B cell (primary cell): Measurements from ENCODE around the gene HS2ST1. TPM values are rescaled to one million over a fixed set of nuclear protein-coding genes. Genes with fewer than 3 reads are reported as not detected.

Source experiments
- ATAC-seq: fragments of 200-7000 bp; cut with Tn5 transposase; one replicate; pipeline ENCODE4 v1.10.0; 2021; ENCODE audit warnings: low read depth, mild to moderate bottlenecking, moderate number of reproducible peaks, moderate library complexity
- CTCF ChIA-PET: fragments of 350-600 bp; sonication (Branson Sonifier 250); formaldehyde crosslinking; loops from one replicate; lab custom pipeline; 2021; ENCODE audit warnings: antibody characterized with exemption, inconsistent platforms; lab: Charles Lee
- POLR2A ChIA-PET: fragments of 350-600 bp; sonication (Branson Sonifier 250); formaldehyde crosslinking; loops from one replicate; lab custom pipeline; 2021; ENCODE audit warnings: antibody characterized with exemption; lab: Charles Lee
- DNase-seq: peaks from one replicate; pipeline ENCODE4 v3.0.0; 2013
- H2AFZ ChIP-seq: 2 replicates; pipeline ENCODE4 v1.6.1; 2012; ENCODE audit warnings: mild to moderate bottlenecking, low read depth, low read length; ENCODE audit not compliant: insufficient read depth, poor library complexity, severe bottlenecking
- H3K27ac ChIP-seq, 2 donors: 1 replicate in 1 of 2; 2 replicates in 1 of 2; pipeline ENCODE4 v1.5.1; 2012 to 2013; ENCODE audit warnings: low read length in 2 of 2, mild to moderate bottlenecking in 2 of 2, moderate library complexity in 1 of 2
- H3K27me3 ChIP-seq, 4 experiments: fragments of 200-600 bp in 1 of 4; sonication (generic) in 1 of 4; replicated peaks in 1 of 4; 1 replicate in 2 of 4; 2 replicates in 2 of 4; pipeline versions ENCODE4 v1.6.1 to v1.7.0; 2013 to 2016; ENCODE audit warnings: low read length in 3 of 4, mild to moderate bottlenecking in 2 of 4, mixed read lengths in 1 of 4, moderate library complexity in 1 of 4; ENCODE audit not compliant: insufficient read depth in 4 of 4, control insufficient read depth in 3 of 4; ENCODE audit errors: control extremely low read depth in 1 of 4
- H3K36me3 ChIP-seq, 2 experiments: replicated peaks in 1 of 2; 1 replicate in 1 of 2; 2 replicates in 1 of 2; pipeline versions ENCODE4 v1.6.1 to v1.7.1; 2013; ENCODE audit warnings: low read length in 1 of 2; ENCODE audit not compliant: insufficient read depth in 2 of 2, control insufficient read depth in 1 of 2; ENCODE audit errors: control extremely low read depth in 1 of 2, extremely low read depth in 1 of 2
- H3K4me1 ChIP-seq, 2 donors: fragments of 200-600 bp in 1 of 2; sonication (generic) in 1 of 2; 1 replicate in 1 of 2; 2 replicates in 1 of 2; pipeline versions ENCODE4 v1.5.1 to v1.6.1; 2013 to 2017; ENCODE audit warnings: low read length in 2 of 2; ENCODE audit not compliant: control insufficient read depth in 2 of 2, insufficient read depth in 2 of 2
- H3K4me2 ChIP-seq: replicated peaks from 2 replicates; pipeline ENCODE3; 2012; ENCODE audit warnings: mild to moderate bottlenecking, low read depth, low read length; ENCODE audit not compliant: poor library complexity, severe bottlenecking
- H3K4me3 ChIP-seq, 5 experiments: fragments of 200-600 bp in 1 of 5; sonication (generic) in 1 of 5; 1 replicate in 3 of 5; 2 replicates in 2 of 5; pipeline versions ENCODE4 v1.5.1 to v1.7.0; 2011 to 2016; ENCODE audit warnings: low read length in 4 of 5, mild to moderate bottlenecking in 4 of 5, low read depth in 2 of 5, control low read depth in 1 of 5, moderate library complexity in 1 of 5; ENCODE audit not compliant: insufficient read depth in 1 of 5; ENCODE audit errors: control extremely low read depth in 1 of 5, extremely low read depth in 1 of 5
- H3K79me2 ChIP-seq: fragments of 200-600 bp; sonication (generic); one replicate; pipeline ENCODE4 v1.6.0; 2016; ENCODE audit warnings: low read length; ENCODE audit not compliant: control insufficient read depth, insufficient read depth
- H3K9ac ChIP-seq: fragments of 200-600 bp; sonication (generic); 2 replicates; pipeline ENCODE4 v1.6.1; 2017; ENCODE audit warnings: mild to moderate bottlenecking, low read length, moderate library complexity
- H3K9me3 ChIP-seq, 3 donors: one replicate each; pipeline versions ENCODE4 v1.6.1 to v1.7.1; 2013; ENCODE audit warnings: low read length in 2 of 3; ENCODE audit not compliant: control insufficient read depth in 2 of 3, insufficient read depth in 1 of 3; ENCODE audit errors: control extremely low read depth in 1 of 3
- H4K20me1 ChIP-seq: 2 replicates; pipeline ENCODE4 v1.6.0; 2012; ENCODE audit warnings: mild to moderate bottlenecking, low read length; ENCODE audit not compliant: insufficient read depth, control insufficient read depth, poor library complexity, severe bottlenecking
- H3K27ac Mint-ChIP-seq: one replicate; pipeline ENCODE4 v1.8.0; 2021; ENCODE audit warnings: mixed read lengths
- H3K27me3 Mint-ChIP-seq: one replicate; pipeline ENCODE4 v1.8.0; 2021; ENCODE audit warnings: mixed read lengths
- H3K4me1 Mint-ChIP-seq: one replicate; pipeline ENCODE4 v1.8.0; 2021; ENCODE audit warnings: mixed read lengths
- H3K4me3 Mint-ChIP-seq: one replicate; pipeline ENCODE4 v1.8.0; 2021; ENCODE audit warnings: mixed read lengths
- H3K9me3 Mint-ChIP-seq: one replicate; pipeline ENCODE4 v1.8.0; 2022; ENCODE audit warnings: mixed read lengths; ENCODE audit not compliant: insufficient read depth
- EZH2 ChIP-seq: IDR thresholded peaks from 2 replicates; pipeline ENCODE4 v1.6.1; 2012; ENCODE audit warnings: borderline replicate concordance, low read depth, mild to moderate bottlenecking, moderate library complexity, low read length; ENCODE audit not compliant: insufficient read depth, poor library complexity, severe bottlenecking
- WGBS: methylation state at CpG from one replicate; pipeline ENCODE4 v1.1.5; 2013; ENCODE audit warnings: missing lambda C conversion rate; ENCODE audit not compliant: insufficient coverage; 5-methylcytosine and 5-hydroxymethylcytosine counted together
- intact Hi-C: fragments of 100-400 bp; cut with micrococcal nuclease; formaldehyde crosslinking; loops from one replicate; pipeline ENCODE4 v1.10.0; 2022
- polyA plus RNA-seq: library from polyadenylated mRNA; depleted of rRNA; stranded (reverse); fragments of >200 nt; gene quantifications from 2 replicates; pipeline ENCODE4 v1.2.3, GENCODE V29; 2012
- total RNA-seq, 2 donors: library from RNA; stranded (reverse); fragments of 120-200 nt in 1 of 2; gene quantifications; 1 replicate in 1 of 2; 2 replicates in 1 of 2; pipeline versions ENCODE4 v1.2.3 to v1.2.4, GENCODE V29; 2013 to 2022
- TF ChIP-seq, protein P1 (sequence below): fragments of 200-600 bp; IDR thresholded peaks from one replicate; pipeline ENCODE4 v1.8.0; 2022; ENCODE audit warnings: antibody characterized with exemption, mild to moderate bottlenecking

The HS2ST1 gene
- total and polyA plus RNA-seq, 2 donors (not counting 1 experiment from before 2014, with no cell fraction given), result 3.0 to 16.9 TPM

DNA sequence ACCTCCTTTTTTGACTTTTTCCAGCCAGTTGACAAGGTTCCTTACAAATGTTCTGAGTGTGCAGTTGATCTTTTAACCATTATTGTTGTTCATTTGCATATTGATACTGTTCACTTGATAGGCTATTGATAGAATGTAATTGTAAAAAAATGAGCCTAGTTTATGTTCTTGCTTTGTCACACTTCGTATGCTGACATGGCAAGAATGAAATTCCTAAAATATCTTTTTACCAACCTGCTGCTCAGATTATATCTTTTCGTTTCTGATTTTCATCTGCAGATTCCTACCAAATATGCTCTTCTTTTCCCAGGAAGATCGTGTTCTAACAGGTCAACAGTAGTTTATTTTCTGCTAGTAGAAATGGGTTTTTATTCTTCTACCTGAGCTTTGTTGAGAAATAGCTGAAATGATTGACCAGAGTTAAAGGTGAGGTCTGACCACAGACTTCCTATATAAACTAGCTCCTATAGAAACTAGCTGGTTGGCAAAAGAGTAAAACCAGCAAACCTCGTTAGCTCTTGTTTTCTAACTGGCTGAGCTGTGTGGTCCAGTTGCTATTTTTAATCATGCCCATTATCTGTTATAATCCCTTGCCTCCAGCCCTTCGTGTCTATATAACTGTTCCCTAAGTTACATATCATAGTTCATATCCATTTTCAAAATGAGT, 174.8 kb downstream of the HS2ST1 start:
- Histone ChIP-seq H3K9ac (no peak overlapping the region), H3K27me3 (no peaks in the 10 kb centered on the region), H3K27ac (no peak overlapping the region), H3K4me3 (no peak overlapping the region), H3K4me2 (no peak overlapping the region), H2AFZ (no peak overlapping the region), H3K9me3 (no peaks in the 10 kb centered on the region), H3K36me3 (peaks cover 0 to 2% of the 10 kb centered on the region in 2 experiments), H4K20me1 (no peaks in the 10 kb centered on the region), H3K79me2 (peaks cover 5% of the 10 kb centered on the region), H3K4me1 (peaks cover 0 to 3% of the 10 kb centered on the region in 2 donors)
- TF ChIP-seq, protein P1, sequence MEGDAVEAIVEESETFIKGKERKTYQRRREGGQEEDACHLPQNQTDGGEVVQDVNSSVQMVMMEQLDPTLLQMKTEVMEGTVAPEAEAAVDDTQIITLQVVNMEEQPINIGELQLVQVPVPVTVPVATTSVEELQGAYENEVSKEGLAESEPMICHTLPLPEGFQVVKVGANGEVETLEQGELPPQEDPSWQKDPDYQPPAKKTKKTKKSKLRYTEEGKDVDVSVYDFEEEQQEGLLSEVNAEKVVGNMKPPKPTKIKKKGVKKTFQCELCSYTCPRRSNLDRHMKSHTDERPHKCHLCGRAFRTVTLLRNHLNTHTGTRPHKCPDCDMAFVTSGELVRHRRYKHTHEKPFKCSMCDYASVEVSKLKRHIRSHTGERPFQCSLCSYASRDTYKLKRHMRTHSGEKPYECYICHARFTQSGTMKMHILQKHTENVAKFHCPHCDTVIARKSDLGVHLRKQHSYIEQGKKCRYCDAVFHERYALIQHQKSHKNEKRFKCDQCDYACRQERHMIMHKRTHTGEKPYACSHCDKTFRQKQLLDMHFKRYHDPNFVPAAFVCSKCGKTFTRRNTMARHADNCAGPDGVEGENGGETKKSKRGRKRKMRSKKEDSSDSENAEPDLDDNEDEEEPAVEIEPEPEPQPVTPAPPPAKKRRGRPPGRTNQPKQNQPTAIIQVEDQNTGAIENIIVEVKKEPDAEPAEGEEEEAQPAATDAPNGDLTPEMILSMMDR, result no peak
- TF ChIP-seq EZH2, result no peak
- ATAC-seq (no peak), DNase-seq (no peak)
- CTCF ChIA-PET, result interaction anchor here (0.6 to 1.5 kb wide), 3 partner anchors 38 to 256 kb away, joined by 3 to 6 read pairs (median 5); no protein-coding TSS in a partner anchor
- Mint-ChIP-seq H3K4me1 (peaks cover 14% of the 10 kb centered on the region), H3K4me3 (no peak overlapping the region), H3K27ac (no peak overlapping the region), H3K9me3 (no peaks in the 10 kb centered on the region), H3K27me3 (no peaks in the 10 kb centered on the region)
- POLR2A ChIA-PET, result interaction anchor here (0.7 kb wide), 1 partner anchor 200 kb away, joined by 3 read pairs; no protein-coding TSS in a partner anchor
- intact Hi-C loops, result loop anchor here (10.0 kb wide), 1 partner anchor 384 kb away; the partner anchor contains the start of gene SH3GLB1
- WGBS, result 17% methylated on average over 2 of the region's 5 CpGs

DNA sequence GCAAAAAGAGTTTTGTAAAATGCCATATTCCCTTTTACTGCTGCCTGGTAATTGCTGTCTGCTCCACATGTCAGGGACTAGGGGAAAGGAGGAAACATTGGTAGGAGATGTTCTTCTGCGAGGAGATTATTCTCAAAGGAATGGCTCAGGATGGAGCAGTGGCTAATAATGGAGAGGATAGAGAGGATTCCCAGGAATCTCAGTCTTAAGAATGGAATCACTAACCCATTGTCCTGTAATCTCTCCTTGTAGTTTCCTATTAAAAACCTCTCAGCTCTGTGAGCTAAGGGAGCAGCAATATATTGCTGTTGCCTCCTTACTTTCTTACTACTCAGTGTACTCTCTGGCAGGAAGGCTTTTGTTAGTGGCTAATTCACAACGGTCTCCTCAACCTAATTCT, 175.4 kb downstream of the HS2ST1 start:
- WGBS, result no CpG with 5 or more reads among the region's 2 CpGs
- no peak overlapping the region for H3K9ac ChIP-seq
- H3K4me3 Mint-ChIP-seq, result no peak overlapping the region
- no peaks in the 10 kb centered on the region for H3K9me3 ChIP-seq
- no peaks in the 10 kb centered on the region for H3K9me3 Mint-ChIP-seq
- H3K4me3 ChIP-seq, result no peak overlapping the region
- no peak overlapping the region for H2AFZ ChIP-seq
- H3K27me3 Mint-ChIP-seq, result no peaks in the 10 kb centered on the region
- H3K27ac ChIP-seq, result no peak overlapping the region
- no peak for TF ChIP-seq EZH2
- TF ChIP-seq, protein P1, result no peak
- DNase-seq, result no peak
- H3K79me2 ChIP-seq, result peaks cover under 1% of the 10 kb centered on the region
- no peak overlapping the region for H3K4me2 ChIP-seq
- H4K20me1 ChIP-seq, result no peaks in the 10 kb centered on the region
- no peaks in the 10 kb centered on the region for H3K27me3 ChIP-seq
- peaks cover 14% of the 10 kb centered on the region for H3K4me1 Mint-ChIP-seq
- ChIA-PET POLR2A (no interaction called here), CTCF (interaction anchor here (0.6 to 1.5 kb wide), 3 partner anchors 37 to 256 kb away, joined by 3 to 6 read pairs (median 5); no protein-coding TSS in a partner anchor)
- intact Hi-C loops, result loop anchor here (10.0 kb wide), 1 partner anchor 385 kb away; the partner anchor contains the start of gene SH3GLB1
- peaks cover 0 to 2% of the 10 kb centered on the region in 2 experiments for H3K36me3 ChIP-seq
- no peak for ATAC-seq
- no peak overlapping the region for H3K27ac Mint-ChIP-seq
- H3K4me1 ChIP-seq, result peaks cover 0 to 3% of the 10 kb centered on the region in 2 donors
